Choroid plexus epithelial cell (primary cell): Measurements from ENCODE around the gene CDHR2.
A peak's percentile ranks its signal among the peaks of the same experiment; 100 is the strongest.

Experiments used
- DNase-seq: peaks from one replicate; pipeline ENCODE4 v3.0.0-alpha.2; 2010; ENCODE audit warnings: low read depth
- H3K4me3 ChIP-seq: 2 replicates; pipeline ENCODE4 v1.5.1; 2011; ENCODE audit warnings: low read depth, mild to moderate bottlenecking, control low read depth, low read length, moderate library complexity
- TF ChIP-seq, protein P1 (sequence below): conservative IDR thresholded peaks from 2 replicates; pipeline ENCODE4 v1.5.1; 2011; ENCODE audit warnings: low read depth, mild to moderate bottlenecking, control low read depth, inconsistent platforms, low read length, moderate library complexity

CDHR2 gene

DNA sequence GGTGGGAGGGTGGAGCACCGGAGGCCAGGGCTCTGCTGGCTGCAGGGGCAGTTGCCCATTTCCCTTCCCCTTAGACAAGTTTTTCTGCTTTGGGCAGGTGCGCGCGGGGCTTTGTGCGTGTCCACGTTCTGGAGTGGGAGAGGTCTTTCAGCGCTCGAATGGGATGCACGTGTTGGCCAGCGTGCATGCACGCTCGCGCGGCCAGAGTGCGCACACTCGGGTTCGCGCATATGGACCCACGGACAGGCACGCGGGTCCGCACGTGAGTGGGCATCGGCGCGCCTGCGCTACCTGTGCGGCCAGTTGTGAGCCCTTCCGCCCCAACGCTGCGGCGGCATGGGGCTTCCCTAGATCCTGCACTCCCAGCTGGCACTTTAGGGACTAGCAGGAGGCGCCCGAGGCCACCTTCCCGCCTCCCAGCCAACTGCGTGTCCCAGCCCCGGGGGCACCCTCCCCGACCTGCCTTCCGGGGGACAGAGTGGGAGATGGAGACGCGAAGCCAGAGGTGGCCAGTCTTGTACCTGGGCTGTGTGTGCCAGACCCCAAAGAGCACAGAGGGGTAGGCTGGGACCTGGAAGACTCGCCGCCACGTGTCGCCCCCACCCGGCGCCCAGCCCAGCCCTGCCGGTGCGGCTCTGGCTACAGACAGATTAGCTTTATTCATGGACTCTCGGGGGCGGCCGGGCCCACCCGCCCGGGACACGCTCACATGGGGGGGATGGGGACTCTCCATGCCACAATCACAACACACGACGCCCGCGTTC lies 70.6 kb downstream of the CDHR2 start:
- no peak overlapping the region for H3K4me3 ChIP-seq
- DNase-seq, result no peak
- TF ChIP-seq, protein P1, sequence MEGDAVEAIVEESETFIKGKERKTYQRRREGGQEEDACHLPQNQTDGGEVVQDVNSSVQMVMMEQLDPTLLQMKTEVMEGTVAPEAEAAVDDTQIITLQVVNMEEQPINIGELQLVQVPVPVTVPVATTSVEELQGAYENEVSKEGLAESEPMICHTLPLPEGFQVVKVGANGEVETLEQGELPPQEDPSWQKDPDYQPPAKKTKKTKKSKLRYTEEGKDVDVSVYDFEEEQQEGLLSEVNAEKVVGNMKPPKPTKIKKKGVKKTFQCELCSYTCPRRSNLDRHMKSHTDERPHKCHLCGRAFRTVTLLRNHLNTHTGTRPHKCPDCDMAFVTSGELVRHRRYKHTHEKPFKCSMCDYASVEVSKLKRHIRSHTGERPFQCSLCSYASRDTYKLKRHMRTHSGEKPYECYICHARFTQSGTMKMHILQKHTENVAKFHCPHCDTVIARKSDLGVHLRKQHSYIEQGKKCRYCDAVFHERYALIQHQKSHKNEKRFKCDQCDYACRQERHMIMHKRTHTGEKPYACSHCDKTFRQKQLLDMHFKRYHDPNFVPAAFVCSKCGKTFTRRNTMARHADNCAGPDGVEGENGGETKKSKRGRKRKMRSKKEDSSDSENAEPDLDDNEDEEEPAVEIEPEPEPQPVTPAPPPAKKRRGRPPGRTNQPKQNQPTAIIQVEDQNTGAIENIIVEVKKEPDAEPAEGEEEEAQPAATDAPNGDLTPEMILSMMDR, result no peak

DNA sequence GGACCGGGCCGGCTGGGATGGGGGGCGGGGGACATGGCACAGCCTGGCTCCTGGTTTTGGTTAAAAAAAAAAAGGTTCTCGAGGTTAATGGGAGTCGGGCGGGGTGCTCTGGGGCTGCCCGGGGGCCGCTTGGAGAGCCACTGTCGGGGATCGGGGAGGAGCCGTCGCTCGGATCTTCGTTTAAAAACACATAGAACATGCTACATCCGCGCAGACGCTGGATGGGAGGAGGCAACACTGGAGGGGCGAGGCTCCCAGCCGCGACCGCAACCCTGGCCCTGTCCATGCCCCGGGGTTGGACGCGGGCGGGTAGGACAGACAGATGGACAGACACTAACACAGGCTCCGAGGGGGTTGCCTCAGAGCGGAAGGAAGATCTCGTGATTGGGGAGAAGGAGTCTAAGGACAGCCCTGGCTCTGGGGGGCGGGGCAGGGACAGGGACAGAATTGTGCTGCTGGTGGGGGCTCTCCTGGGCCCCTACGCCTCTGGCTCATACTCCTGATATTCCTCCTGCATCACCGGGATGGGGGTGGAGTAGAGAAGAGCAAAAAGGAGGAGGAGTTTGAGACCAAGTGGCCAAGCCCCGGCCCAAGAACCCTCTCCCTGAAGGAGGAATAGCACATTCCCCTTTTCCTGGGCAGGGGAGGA lies 71.3 kb downstream of the CDHR2 start:
- DNase-seq, result peak; percentile 45
- peak overlapping the region; percentile 14 for H3K4me3 ChIP-seq
- TF ChIP-seq, protein P1, result no peak

DNA sequence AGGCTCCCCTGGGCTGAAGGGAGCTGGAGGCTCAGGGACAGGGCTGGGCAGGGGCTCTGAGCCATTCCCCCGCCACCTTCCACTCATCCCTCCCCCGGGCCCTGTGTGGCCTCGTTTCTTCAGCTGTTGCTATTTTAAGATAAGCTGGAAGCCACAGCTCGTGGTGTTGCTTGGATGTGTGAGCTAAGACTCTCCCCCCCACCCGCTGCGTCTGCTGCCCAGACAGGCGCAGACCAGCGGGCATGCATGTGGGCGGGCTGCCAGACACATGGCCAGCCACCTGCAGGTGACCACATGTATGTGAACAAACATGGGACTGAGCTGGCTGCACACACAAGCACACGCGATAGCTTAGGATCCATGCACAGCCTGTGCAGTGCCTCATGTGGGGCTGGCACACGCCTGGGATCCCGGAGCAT lies 72.5 kb downstream of the CDHR2 start:
- H3K4me3 ChIP-seq, result no peak overlapping the region
- TF ChIP-seq, protein P1, result no peak
- DNase-seq, result peak; percentile 61

DNA sequence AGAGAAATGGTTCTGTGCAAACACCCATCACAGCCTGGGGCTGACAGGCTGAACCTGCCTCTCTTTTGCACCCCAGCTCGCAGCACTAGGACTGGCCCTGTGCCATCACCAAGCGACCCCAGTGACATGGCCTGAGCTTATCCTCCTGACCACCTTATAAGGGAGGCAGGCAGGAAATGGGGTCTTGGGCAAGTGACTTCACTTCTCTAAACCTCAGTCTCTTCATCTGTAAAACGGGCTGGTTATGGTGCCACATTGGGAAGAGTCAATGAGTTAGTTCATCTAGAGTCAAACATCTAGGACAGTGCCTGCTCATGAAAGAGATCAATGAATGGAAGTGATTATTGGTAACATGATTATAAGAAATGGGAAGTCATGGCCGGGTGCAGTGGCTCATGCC lies 75.0 kb downstream of the CDHR2 start:
- no peak overlapping the region for H3K4me3 ChIP-seq
- TF ChIP-seq, protein P1, result no peak
- no peak for DNase-seq

DNA sequence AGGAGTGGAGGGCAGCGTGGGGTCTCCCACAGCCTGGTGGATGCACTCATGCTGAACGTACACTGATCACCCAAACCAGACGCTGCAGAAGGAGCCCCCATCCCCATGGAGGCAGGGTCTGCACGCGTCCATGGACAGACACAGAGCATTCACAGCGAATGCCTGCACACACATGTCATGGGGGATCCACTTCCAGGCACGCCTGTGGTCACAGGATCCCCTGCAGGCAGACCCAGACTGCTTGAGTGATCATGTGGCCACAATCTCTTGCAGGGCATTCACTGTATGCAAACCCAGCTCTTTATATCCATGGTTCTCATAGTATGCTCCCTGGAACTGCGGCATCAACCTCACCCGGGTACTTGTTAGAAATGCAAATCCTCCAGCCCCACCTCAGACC lies 75.8 kb downstream of the CDHR2 start:
- no peak for DNase-seq
- no peak overlapping the region for H3K4me3 ChIP-seq
- TF ChIP-seq, protein P1, result no peak

DNA sequence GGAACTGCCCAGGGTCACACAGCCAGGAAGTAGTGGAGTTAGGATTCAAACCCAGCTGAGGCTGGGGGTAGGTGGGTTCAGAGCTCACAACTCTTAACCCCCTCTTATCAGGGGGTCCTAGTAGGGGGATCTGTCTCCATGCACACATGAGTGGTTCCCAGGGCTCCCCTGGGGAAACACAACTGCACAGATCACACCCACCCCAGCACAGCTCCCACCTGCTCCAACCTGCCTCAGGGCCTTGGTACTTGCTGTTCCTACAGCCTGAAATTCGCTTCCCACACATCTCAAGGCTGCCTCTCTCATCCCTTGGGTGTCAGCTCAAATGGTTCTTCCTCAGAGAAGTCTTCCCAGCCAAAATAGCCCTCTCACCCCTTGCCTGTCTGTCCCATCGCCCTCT lies 76.4 kb downstream of the CDHR2 start:
- DNase-seq, result no peak
- no peak overlapping the region for H3K4me3 ChIP-seq
- TF ChIP-seq, protein P1, result no peak
